ENCODE measurements around the gene SEC14L3. TPM values are rescaled to one million over a fixed set of nuclear protein-coding genes. Genes with fewer than 3 reads are reported as not detected.

SEC14L3 gene
- total and polyA plus RNA-seq, 10 of the 15 experiments (the other 5 are each of a cell fraction or from before 2014, with no cell fraction given): 0.03 TPM; not detected in 9

- TF ChIP-seq USF2 (IDR thresholded peaks at IDR 0.05; ENCODE audit: borderline replicate concordance, low read depth, low read length): no peak
- peak; percentile 39; the same call in 1 of the 2 replicates for TF ChIP-seq ZNF24 (IDR thresholded peaks at IDR 0.05)
- no peak for TF ChIP-seq REST (IDR thresholded peaks at IDR 0.05; ENCODE audit: low read depth, low read length)
- peak; percentile 2; the same call in 1 of the 2 replicates for TF ChIP-seq RUNX3 (IDR thresholded peaks at IDR 0.05; ENCODE audit: low read length)
- no peak for TF ChIP-seq SMAD1 (IDR thresholded peaks at IDR 0.05; ENCODE audit: low read depth, partially characterized antibody)
- TF ChIP-seq CEBPZ (IDR thresholded peaks at IDR 0.05; ENCODE audit: low read depth, low read length): no peak
- TF ChIP-seq PBX3 (IDR thresholded peaks at IDR 0.05; ENCODE audit: insufficient replicate concordance, low read depth, low read length): no peak
- peak; percentile 29; the same call in 1 of the 2 replicates for TF ChIP-seq SMARCA5 (IDR thresholded peaks at IDR 0.05)
- no peak for TF ChIP-seq SIN3A (IDR thresholded peaks at IDR 0.05; ENCODE audit: low read depth, low read length)
- no peak for TF ChIP-seq RELB (IDR thresholded peaks at IDR 0.05; ENCODE audit: low read depth)
- no peak for TF ChIP-seq MLLT1 (IDR thresholded peaks at IDR 0.05)
- TF ChIP-seq SIX5 (IDR thresholded peaks at IDR 0.05; ENCODE audit: low read depth, low read length, severe bottlenecking): no peak
- TF ChIP-seq LARP7 (IDR thresholded peaks at IDR 0.05): no peak
- no peak for TF ChIP-seq MAX (IDR thresholded peaks at IDR 0.05; ENCODE audit: low read depth, low read length)
These were observed 47.1 kb downstream of the SEC14L3 start (continued) for GRCh38 chr22:30424534-30425326.

Measured in GM12878 (cell line).